ENCODE measurements around the gene AHI1. TPM values are rescaled to one million over a fixed set of nuclear protein-coding genes. Genes with fewer than 3 reads are reported as not detected.

Gene AHI1
- total RNA-seq, 1 experiment from 2014 or later = 26.5 TPM

DNA sequence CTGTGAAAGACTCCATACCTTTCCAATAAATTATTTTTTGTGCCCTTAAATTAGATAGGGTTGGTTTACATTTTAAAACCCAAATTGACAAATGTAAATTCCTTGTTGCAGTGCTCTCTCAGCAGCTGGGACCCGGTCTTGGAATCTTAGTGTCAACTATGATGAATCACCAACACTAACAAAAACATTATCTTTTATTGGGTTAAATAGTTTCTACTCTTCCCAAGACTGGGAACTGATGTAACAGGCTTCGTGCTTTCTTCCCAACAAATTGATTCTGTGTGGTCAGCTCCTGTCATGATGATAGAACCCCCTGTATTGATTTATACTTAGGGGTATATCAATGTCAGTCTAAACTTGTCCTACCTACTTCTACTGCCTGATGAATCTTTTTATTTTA lies 23.2 kb upstream of the AHI1 start:
- no peaks in the 10 kb centered on the region for H3K36me3 Mint-ChIP-seq (ENCODE audit: insufficient read depth, unreplicated experiment)
- no peak overlapping the region for H3K27ac Mint-ChIP-seq (ENCODE audit: low read depth, unreplicated experiment)
- H3K4me1 Mint-ChIP-seq (ENCODE audit: insufficient read depth, unreplicated experiment) = peaks cover 9% of the 10 kb centered on the region
- TF ChIP-seq, protein P1, sequence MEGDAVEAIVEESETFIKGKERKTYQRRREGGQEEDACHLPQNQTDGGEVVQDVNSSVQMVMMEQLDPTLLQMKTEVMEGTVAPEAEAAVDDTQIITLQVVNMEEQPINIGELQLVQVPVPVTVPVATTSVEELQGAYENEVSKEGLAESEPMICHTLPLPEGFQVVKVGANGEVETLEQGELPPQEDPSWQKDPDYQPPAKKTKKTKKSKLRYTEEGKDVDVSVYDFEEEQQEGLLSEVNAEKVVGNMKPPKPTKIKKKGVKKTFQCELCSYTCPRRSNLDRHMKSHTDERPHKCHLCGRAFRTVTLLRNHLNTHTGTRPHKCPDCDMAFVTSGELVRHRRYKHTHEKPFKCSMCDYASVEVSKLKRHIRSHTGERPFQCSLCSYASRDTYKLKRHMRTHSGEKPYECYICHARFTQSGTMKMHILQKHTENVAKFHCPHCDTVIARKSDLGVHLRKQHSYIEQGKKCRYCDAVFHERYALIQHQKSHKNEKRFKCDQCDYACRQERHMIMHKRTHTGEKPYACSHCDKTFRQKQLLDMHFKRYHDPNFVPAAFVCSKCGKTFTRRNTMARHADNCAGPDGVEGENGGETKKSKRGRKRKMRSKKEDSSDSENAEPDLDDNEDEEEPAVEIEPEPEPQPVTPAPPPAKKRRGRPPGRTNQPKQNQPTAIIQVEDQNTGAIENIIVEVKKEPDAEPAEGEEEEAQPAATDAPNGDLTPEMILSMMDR (IDR thresholded peaks at IDR 0.05; ENCODE audit: unreplicated experiment) = no peak
- H3K4me3 Mint-ChIP-seq (ENCODE audit: unreplicated experiment) = no peak overlapping the region
- ChIA-PET POLR2A (no interaction called here), CTCF (interaction anchor here (1.6 kb wide), 1 partner anchor 705 kb away, joined by 7 read pairs; no protein-coding TSS in a partner anchor)
- no TSS peak for BruUV-seq (replicated peaks)
- no peak for DNase-seq (ENCODE audit: unreplicated experiment)
- H3K9me3 Mint-ChIP-seq (ENCODE audit: unreplicated experiment) = peaks cover 8% of the 10 kb centered on the region
- intact Hi-C loops (cut with micrococcal nuclease) = no loop called here
- H3K27me3 Mint-ChIP-seq (ENCODE audit: insufficient read depth, unreplicated experiment) = no peaks in the 10 kb centered on the region

DNA sequence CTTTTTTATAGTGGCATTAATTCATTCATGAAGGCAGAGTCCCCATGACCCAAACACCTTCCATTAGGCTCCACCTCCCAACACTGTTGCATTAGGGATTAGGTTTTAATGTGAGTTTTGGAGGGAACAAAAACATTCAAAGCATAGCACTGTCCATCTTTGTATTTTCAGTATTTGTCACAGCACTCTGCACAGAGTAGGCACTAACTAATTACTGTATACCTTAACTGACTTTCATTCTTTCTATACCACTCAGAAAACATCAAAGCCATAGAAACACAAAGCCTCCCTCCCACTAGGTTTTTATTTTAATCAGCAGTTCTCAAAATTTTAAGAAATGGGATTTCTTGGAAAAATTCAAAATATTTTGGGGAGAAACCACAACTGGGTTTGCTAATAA lies 21.8 kb upstream of the AHI1 start:
- intact Hi-C loops (cut with micrococcal nuclease) = no loop called here
- Mint-ChIP-seq H3K27ac (ENCODE audit: low read depth, unreplicated experiment) (no peak overlapping the region), H3K9me3 (ENCODE audit: unreplicated experiment) (peaks cover 8% of the 10 kb centered on the region), H3K36me3 (ENCODE audit: insufficient read depth, unreplicated experiment) (no peaks in the 10 kb centered on the region), H3K4me1 (ENCODE audit: insufficient read depth, unreplicated experiment) (peaks cover 16% of the 10 kb centered on the region), H3K27me3 (ENCODE audit: insufficient read depth, unreplicated experiment) (no peaks in the 10 kb centered on the region), H3K4me3 (ENCODE audit: unreplicated experiment) (no peak overlapping the region)
- no TSS peak for BruUV-seq (replicated peaks)
- TF ChIP-seq, protein P1 (IDR thresholded peaks at IDR 0.05; ENCODE audit: unreplicated experiment) = no peak
- DNase-seq (ENCODE audit: unreplicated experiment) = no peak
- ChIA-PET CTCF (interaction anchor here (1.2 to 1.6 kb wide), 2 partner anchors 68 to 707 kb away, joined by 4 to 7 read pairs; no protein-coding TSS in a partner anchor), POLR2A (interaction anchor here (0.6 to 0.9 kb wide), 4 partner anchors 693 to 983 kb away, joined by 3 to 6 read pairs (median 4); partner anchors contain the start of gene BCLAF1)

DNA sequence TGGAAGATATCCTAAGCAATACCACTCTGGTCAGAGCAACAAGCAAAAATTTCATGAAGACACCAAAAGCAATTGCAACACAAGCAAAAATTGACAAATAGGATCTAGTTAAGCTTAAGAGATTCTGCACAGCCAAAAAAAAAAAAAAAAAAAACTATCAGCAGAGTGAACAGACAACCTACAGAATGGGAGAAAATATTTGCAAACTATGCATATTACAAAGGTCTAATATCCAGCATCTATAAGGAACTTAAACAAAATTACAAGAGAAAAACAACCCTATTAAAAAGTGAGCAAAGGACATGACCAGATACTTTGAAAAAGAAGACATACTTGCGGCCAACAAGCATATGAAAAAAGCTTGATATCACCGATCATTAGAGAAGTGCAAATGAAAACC lies 20.0 kb upstream of the AHI1 start:
- TF ChIP-seq, protein P1 (IDR thresholded peaks at IDR 0.05; ENCODE audit: unreplicated experiment) = no peak
- CTCF ChIA-PET = interaction anchor here (1.0 kb wide), 1 partner anchor 18 kb away, joined by 4 read pairs; no protein-coding TSS in a partner anchor
- Mint-ChIP-seq H3K9me3 (ENCODE audit: unreplicated experiment) (peaks cover 8% of the 10 kb centered on the region), H3K27ac (ENCODE audit: low read depth, unreplicated experiment) (no peak overlapping the region), H3K27me3 (ENCODE audit: insufficient read depth, unreplicated experiment) (no peaks in the 10 kb centered on the region), H3K4me1 (ENCODE audit: insufficient read depth, unreplicated experiment) (peaks cover 7% of the 10 kb centered on the region), H3K36me3 (ENCODE audit: insufficient read depth, unreplicated experiment) (no peaks in the 10 kb centered on the region), H3K4me3 (ENCODE audit: unreplicated experiment) (no peak overlapping the region)
- POLR2A ChIA-PET = no interaction called here
- no peak for DNase-seq (ENCODE audit: unreplicated experiment)
- intact Hi-C loops (cut with micrococcal nuclease) = no loop called here
- no TSS peak for BruUV-seq (replicated peaks)

DNA sequence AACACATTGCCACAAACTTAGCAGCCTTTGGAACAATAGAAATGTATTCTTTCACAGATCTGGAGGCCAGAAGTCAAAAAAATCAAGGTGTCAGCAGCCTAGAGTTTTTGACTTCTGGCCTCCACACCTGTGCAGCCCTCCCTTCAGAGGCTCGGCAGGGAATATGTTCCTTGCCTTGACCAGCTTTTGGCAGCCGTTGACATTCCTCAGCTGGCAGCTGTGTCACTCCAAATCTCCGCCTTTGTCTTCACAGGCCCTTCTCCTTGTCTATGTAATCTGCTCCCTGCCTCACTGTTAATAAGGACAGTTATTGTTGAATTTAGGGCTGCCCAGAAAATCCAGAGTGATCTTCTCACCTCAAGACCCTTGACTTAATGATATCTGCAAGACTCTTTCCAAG lies 17.2 kb upstream of the AHI1 start:
- ChIA-PET CTCF (interaction anchor here (4.3 kb wide), 1 partner anchor 712 kb away, joined by 18 read pairs; no protein-coding TSS in a partner anchor), POLR2A (interaction anchor here (1.2 kb wide), 1 partner anchor 17 kb away, joined by 4 read pairs; the partner anchor contains the start of gene AHI1)
- Mint-ChIP-seq H3K9me3 (ENCODE audit: unreplicated experiment) (peaks cover 8% of the 10 kb centered on the region), H3K36me3 (ENCODE audit: insufficient read depth, unreplicated experiment) (peaks cover 6% of the 10 kb centered on the region), H3K4me1 (ENCODE audit: insufficient read depth, unreplicated experiment) (peaks cover 7% of the 10 kb centered on the region), H3K27ac (ENCODE audit: low read depth, unreplicated experiment) (peak overlapping the region; percentile 55), H3K4me3 (ENCODE audit: unreplicated experiment) (no peak overlapping the region), H3K27me3 (ENCODE audit: insufficient read depth, unreplicated experiment) (no peaks in the 10 kb centered on the region)
- BruUV-seq (replicated peaks) = no TSS peak
- intact Hi-C loops (cut with micrococcal nuclease) = no loop called here
- no peak for DNase-seq (ENCODE audit: unreplicated experiment)
- TF ChIP-seq, protein P1 (IDR thresholded peaks at IDR 0.05; ENCODE audit: unreplicated experiment) = no peak
